ENCODE results near the gene SLC7A7. TPM values are rescaled to one million over a fixed set of nuclear protein-coding genes. Genes with fewer than 3 reads are reported as not detected.
"Not testable (repeated sequence)": the region's sequence is repeated elsewhere in the genome, so short reads cannot be mapped to it uniquely, and the experiment has no call there.

SLC7A7 gene
- total and polyA plus RNA-seq, 2 donors: 9.3 to 12.8 TPM

GRCh38 chr14:22821193-22822015, 6.2 kb upstream of the SLC7A7 start:
- Histone ChIP-seq H3K4me1 (ENCODE audit: insufficient read depth) (no peaks in the 10 kb centered on the region), H3K36me3 (ENCODE audit: insufficient read depth) (no peaks in the 10 kb centered on the region), H3K4me3 (ENCODE audit: low read depth, low read length) (no peak overlapping the region), H3K27ac (ENCODE audit: low read depth) (no peak overlapping the region)
- DNase-seq (ENCODE audit: extremely low spot score): no peak
- WGBS: 86% methylated on average over 24 of the region's 24 CpGs

DNA sequence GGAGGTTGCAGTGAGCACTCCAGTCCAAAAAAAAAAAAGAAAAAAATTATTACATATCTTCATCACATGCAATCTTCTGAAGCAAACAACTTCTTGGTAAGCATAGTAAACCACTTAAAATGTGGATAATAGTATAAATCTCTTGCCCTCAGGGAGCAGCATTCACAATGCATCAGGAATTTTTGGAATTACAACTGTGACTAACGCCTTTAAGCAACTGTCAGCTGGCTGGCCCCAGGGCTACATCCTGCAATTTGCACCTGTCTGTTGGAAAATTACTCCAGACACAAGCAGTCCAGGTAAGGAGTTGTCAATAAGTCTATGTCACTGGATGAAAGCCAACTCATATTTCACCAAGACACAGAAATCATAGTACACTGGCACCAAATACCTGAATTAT, 5.5 kb upstream of the SLC7A7 start:
- H3K36me3 ChIP-seq (ENCODE audit: insufficient read depth): no peaks in the 10 kb centered on the region
- 94% methylated on average over 1 of the region's 1 CpG for WGBS
- H3K4me1 ChIP-seq (ENCODE audit: insufficient read depth): no peaks in the 10 kb centered on the region
- no peak for DNase-seq (ENCODE audit: extremely low spot score)
- no peak overlapping the region for H3K4me3 ChIP-seq (ENCODE audit: low read depth, low read length)
- no peak overlapping the region for H3K27ac ChIP-seq (ENCODE audit: low read depth)

DNA sequence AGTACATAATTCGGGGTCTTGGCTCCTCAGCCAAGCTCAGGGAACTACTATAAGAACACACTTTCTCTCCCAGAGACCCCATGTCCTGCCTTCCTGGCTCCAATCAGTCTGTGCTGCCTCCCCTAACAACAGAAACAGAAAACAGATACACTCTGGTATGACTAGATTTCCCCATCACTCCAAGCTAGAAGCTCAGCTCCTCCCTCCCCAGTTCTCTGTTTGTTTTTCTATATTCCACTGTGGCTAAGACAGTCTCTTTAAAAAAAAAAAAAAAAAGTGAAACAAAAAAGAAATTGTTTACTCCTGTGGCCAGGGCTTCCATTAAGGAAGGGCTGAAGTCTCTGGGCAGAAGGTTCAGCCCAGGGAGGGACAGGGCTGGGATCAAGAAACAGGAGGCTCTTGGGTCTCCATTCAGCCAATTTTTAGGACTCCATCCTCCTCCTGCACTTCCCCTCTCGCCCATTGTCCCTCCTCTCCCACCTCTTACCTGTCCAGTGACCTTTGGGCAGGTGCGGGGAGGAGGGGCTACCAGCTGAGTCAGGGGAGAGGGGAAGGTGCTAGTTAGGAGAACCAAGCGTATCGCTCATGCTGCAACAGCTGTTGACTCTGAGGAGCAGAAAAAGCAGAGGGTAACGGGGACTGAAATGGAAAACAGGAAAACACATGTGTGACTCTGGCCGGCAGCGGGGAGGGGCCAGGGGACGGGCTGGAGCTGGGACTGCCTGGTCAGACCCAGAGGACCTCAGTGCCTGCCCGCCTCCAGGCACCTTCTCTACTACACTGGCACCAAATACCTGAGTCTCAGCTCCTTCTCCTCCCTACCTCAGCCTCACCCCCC, 4.1 kb upstream of the SLC7A7 start:
- DNase-seq (ENCODE audit: extremely low spot score): no peak
- Histone ChIP-seq H3K4me1 (ENCODE audit: insufficient read depth) (no peaks in the 10 kb centered on the region), H3K36me3 (ENCODE audit: insufficient read depth) (no peaks in the 10 kb centered on the region), H3K4me3 (ENCODE audit: low read depth, low read length) (peak overlapping the region; percentile 6), H3K27ac (ENCODE audit: low read depth) (peak overlapping the region; percentile 68)
- 23% methylated on average over 10 of the region's 10 CpGs for WGBS

- 84% methylated on average over 7 of the region's 7 CpGs for WGBS
- H3K36me3 ChIP-seq (ENCODE audit: insufficient read depth): no peaks in the 10 kb centered on the region
- H3K4me3 ChIP-seq (ENCODE audit: low read depth, low read length): no peak overlapping the region
- no peak overlapping the region for H3K27ac ChIP-seq (ENCODE audit: low read depth)
- no peaks in the 10 kb centered on the region for H3K4me1 ChIP-seq (ENCODE audit: insufficient read depth)
- DNase-seq (ENCODE audit: extremely low spot score): no peak
Observed at GRCh38 chr14:22814373-22814772, 862 bp downstream of the SLC7A7 start.

- no peaks in the 10 kb centered on the region for H3K4me1 ChIP-seq (ENCODE audit: insufficient read depth)
- H3K4me3 ChIP-seq (ENCODE audit: low read depth, low read length): no peak overlapping the region
- H3K36me3 ChIP-seq (ENCODE audit: insufficient read depth): no peaks in the 10 kb centered on the region
- DNase-seq (ENCODE audit: extremely low spot score): no peak
- 85% methylated on average over 9 of the region's 9 CpGs for WGBS
- H3K27ac ChIP-seq (ENCODE audit: low read depth): no peak overlapping the region
Observed at GRCh38 chr14:22813145-22813544, 2.1 kb downstream of the SLC7A7 start.

DNA sequence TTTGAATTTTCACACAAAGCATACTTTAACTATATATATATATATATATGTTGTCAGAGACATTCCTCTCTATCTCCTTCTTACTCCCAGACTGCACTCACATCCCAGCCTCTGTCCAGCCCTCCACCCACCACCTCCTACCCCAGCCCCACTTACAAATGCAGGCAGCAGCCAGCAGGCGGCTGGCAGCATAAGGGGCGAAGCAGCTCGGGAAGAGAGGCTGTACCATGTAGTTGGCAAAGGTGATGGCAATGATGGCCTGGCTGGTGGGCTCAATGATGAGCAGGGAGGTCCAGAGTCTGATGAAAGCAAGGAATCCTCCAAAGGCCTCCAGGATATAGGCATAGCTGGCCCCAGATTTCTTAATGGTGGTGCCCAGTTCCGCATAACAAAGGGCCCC, 2.5 kb downstream of the SLC7A7 start:
- Histone ChIP-seq H3K27ac (ENCODE audit: low read depth) (no peak overlapping the region), H3K36me3 (ENCODE audit: insufficient read depth) (no peaks in the 10 kb centered on the region), H3K4me3 (ENCODE audit: low read depth, low read length) (no peak overlapping the region), H3K4me1 (ENCODE audit: insufficient read depth) (no peaks in the 10 kb centered on the region)
- no peak for DNase-seq (ENCODE audit: extremely low spot score)
- WGBS: 85% methylated on average over 4 of the region's 4 CpGs

DNA sequence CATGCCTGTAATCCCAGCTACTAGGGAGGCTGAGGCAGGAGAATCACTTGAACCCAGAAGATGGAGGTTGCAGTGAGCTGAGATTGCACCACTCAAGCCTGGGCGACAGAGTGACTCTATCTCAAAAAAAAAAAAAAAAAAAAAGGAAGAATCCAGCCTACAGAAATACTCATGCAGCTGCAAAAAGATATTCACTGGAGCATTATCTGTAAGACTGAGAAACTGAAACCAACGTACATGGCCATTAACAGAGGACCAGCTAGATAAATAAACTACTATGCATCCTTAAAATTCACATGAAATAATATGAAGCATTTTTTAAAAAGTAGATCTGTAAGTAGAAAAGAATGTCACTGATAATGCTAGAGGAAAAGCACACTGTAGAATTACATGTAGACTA, 3.5 kb downstream of the SLC7A7 start:
- whole genome bisulfite sequencing: 55% methylated on average over 2 of the region's 2 CpGs
- H3K36me3 ChIP-seq (ENCODE audit: insufficient read depth): no peaks in the 10 kb centered on the region
- no peak overlapping the region for H3K27ac ChIP-seq (ENCODE audit: low read depth)
- H3K4me1 ChIP-seq (ENCODE audit: insufficient read depth): no peaks in the 10 kb centered on the region
- H3K4me3 ChIP-seq (ENCODE audit: low read depth, low read length): no peak overlapping the region
- DNase-seq (ENCODE audit: extremely low spot score): no peak

DNA sequence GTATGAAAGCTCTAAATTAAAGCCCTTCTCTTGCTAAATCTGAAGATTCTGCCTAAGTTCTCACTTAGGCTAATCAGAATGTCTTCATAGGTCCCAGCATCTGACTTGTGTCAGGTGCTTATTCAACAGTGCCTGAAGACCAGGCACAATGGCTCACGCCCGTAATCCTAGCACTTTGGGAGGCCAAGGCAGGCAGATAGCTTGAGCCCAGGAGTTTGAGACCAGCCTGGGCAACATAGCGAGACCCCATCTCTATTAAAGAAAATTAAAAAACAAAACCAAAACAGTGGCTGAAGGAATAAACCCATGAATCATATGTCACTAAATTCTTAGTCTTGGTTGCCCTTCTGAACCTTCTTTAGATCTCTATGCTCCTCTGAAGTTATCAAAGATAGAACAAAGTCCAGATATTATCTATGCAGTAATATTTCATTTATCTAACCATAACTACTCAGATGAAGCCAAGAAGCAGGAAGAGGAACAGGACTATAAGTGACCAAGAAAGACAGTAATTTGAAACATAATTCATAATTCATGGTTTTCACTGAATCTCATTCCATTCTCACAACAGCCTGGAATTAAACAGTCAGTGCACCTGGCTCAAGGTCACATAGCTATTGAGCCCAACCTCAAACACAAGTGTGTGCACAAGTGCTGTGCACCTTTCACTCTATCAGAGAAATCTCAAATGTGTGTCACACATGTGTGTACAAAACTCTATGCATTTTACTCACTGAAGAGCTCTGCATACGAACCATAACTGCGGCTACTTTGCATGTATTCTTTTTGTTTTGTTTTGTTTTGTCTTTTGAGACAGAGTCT, 6.6 kb downstream of the SLC7A7 start:
- no peak for DNase-seq (ENCODE audit: extremely low spot score)
- Histone ChIP-seq H3K27ac (ENCODE audit: low read depth) (no peak overlapping the region), H3K4me3 (ENCODE audit: low read depth, low read length) (no peak overlapping the region), H3K36me3 (ENCODE audit: insufficient read depth) (no peaks in the 10 kb centered on the region), H3K4me1 (ENCODE audit: insufficient read depth) (no peaks in the 10 kb centered on the region)
- WGBS: 90% methylated on average over 5 of the region's 5 CpGs

DNA sequence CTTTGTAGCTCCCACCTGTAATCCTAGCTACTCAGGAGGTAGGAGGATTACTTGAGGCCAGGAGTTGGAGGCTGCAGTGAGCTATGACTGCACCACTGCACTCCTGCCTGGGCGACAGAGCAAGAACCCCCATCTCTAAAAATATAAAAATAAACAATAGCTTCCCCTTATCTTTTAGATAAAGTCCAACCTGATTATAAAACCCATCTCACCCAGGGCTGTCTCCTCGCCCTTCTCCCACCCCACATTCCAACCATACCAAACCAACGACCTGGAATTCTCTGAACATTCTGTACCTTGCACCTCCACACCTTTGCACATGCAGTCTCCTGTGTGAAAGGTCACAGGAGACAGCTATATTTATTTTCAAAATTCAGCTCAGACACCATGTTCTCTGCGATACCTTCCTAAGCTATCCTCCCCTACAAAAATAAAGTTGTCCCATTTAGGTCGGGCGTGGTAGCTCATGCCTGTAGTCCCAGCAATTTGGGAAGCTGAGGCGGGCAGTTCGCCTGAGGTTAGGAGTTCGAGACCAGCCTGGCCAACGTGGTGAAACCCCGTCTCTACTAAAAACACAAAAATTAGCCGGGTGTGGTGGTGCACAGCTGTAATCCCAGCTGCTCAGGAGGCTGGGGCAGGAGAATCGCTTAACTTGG, 7.7 kb downstream of the SLC7A7 start:
- Histone ChIP-seq H3K4me1 (ENCODE audit: insufficient read depth) (no peaks in the 10 kb centered on the region), H3K36me3 (ENCODE audit: insufficient read depth) (no peaks in the 10 kb centered on the region), H3K27ac (ENCODE audit: low read depth) (no peak overlapping the region), H3K4me3 (ENCODE audit: low read depth, low read length) (no peak overlapping the region)
- no peak for DNase-seq (ENCODE audit: extremely low spot score)
- WGBS: 77% methylated on average over 13 of the region's 13 CpGs

DNA sequence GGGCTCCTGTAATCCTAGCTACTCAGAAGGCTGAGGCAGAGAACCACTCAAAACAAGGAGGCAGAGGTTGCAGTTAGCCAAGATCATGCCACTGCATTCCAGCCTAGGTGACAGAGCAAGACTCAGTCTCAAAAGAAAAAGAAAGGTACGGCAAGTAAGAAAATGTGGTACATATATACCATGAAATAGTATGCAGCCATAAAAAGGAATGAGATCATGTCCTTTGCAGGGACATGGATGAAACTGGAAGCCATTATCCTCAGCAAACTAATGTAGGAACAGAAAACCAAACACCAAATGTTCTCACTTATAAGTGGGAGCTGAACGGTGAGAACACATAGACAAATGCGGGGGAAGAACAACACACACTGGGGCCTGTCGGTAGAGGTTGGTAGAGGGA, 10.0 kb downstream of the SLC7A7 start:
- WGBS: 85% methylated on average over 4 of the region's 4 CpGs
- not testable (repeated sequence) for H3K4me1 ChIP-seq (ENCODE audit: insufficient read depth); H3K27ac ChIP-seq (ENCODE audit: low read depth); H3K36me3 ChIP-seq (ENCODE audit: insufficient read depth); H3K4me3 ChIP-seq (ENCODE audit: low read depth, low read length); DNase-seq (ENCODE audit: extremely low spot score)

GRCh38 chr14:22803687-22803974, 11.6 kb downstream of the SLC7A7 start:
- DNase-seq (ENCODE audit: extremely low spot score): no peak
- no peak overlapping the region for H3K27ac ChIP-seq (ENCODE audit: low read depth)
- H3K4me3 ChIP-seq (ENCODE audit: low read depth, low read length): no peak overlapping the region
- H3K36me3 ChIP-seq (ENCODE audit: insufficient read depth): no peaks in the 10 kb centered on the region
- 92% methylated on average over 3 of the region's 3 CpGs for WGBS
- no peaks in the 10 kb centered on the region for H3K4me1 ChIP-seq (ENCODE audit: insufficient read depth)

GRCh38 chr14:22802860-22803686, 12.2 kb downstream of the SLC7A7 start:
- Histone ChIP-seq H3K27ac (ENCODE audit: low read depth) (no peak overlapping the region), H3K4me1 (ENCODE audit: insufficient read depth) (no peaks in the 10 kb centered on the region), H3K4me3 (ENCODE audit: low read depth, low read length) (no peak overlapping the region), H3K36me3 (ENCODE audit: insufficient read depth) (no peaks in the 10 kb centered on the region)
- 81% methylated on average over 12 of the region's 12 CpGs for WGBS
- DNase-seq (ENCODE audit: extremely low spot score): no peak

DNA sequence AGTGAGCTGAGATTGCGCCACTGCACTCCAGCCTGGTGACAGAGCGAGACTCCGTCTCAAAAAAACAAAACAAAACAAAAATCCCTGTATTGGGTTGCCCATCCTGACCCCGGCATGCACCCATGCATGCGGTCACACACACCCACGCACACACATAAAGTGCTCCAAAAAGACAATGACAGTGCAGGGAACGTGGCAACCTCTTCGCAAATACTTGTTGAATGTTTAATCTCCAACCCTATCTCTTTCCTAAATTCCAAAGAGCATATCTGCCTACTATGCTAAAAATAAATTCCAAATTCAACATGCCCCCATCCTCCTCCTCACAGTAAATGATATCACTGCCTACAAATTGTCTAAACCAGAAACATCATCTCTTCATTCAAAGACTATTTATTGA, 13.5 kb downstream of the SLC7A7 start:
- H3K4me3 ChIP-seq (ENCODE audit: low read depth, low read length): no peak overlapping the region
- no peaks in the 10 kb centered on the region for H3K36me3 ChIP-seq (ENCODE audit: insufficient read depth)
- DNase-seq (ENCODE audit: extremely low spot score): no peak
- H3K27ac ChIP-seq (ENCODE audit: low read depth): no peak overlapping the region
- 86% methylated on average over 8 of the region's 8 CpGs for WGBS
- no peaks in the 10 kb centered on the region for H3K4me1 ChIP-seq (ENCODE audit: insufficient read depth)

Data from urinary bladder (tissue), 4 donors.